HepG2 (cell line): ENCODE data around the gene SMTNL1. TPM values are rescaled to one million over a fixed set of nuclear protein-coding genes. Genes with fewer than 3 reads are reported as not detected.
A peak's percentile ranks its signal among the peaks of the same experiment; 100 is the strongest.

Experiments
- CHD4 ChIP-seq: fragments of 200-600 bp; sonication (generic); IDR thresholded peaks from 2 replicates; pipeline ENCODE4 v1.7.0; 2017; ENCODE audit warnings: mild to moderate bottlenecking, low read length, borderline replicate concordance
- FOXC1 ChIP-seq: sonication (generic); formaldehyde crosslinking; IDR thresholded peaks from 2 replicates; pipeline ENCODE4 v1.8.0; 2022; ENCODE audit warnings: mild to moderate bottlenecking, missing genetic modification reagents, borderline replicate concordance
- FOXO4 ChIP-seq: sonication (generic); formaldehyde crosslinking; conservative IDR thresholded peaks from 2 replicates; pipeline ENCODE4 v1.8.1; 2023; ENCODE audit warnings: missing genetic modification reagents
- GABPB1 ChIP-seq: IDR thresholded peaks from 2 replicates; pipeline ENCODE4 v1.6.1; 2016; ENCODE audit warnings: mild to moderate bottlenecking, missing genetic modification reagents, moderate library complexity, missing compliant biosample characterization
- HNRNPH1 ChIP-seq: fragments of 200-400 bp; formaldehyde crosslinking; optimal IDR thresholded peaks from 2 replicates; pipeline ENCODE3; 2017; ENCODE audit warnings: mild to moderate bottlenecking, low read depth, low read length
- KAT8 ChIP-seq: IDR thresholded peaks from 2 replicates; pipeline ENCODE4 v1.6.1; 2016; ENCODE audit warnings: missing genetic modification reagents, missing compliant biosample characterization
- KLF16 ChIP-seq, 2 experiments: sonication (generic) in 1 of 2; formaldehyde crosslinking in 1 of 2; IDR thresholded peaks; 2 replicates each; pipeline versions ENCODE4 v1.6.1 to v1.8.0; 2016 to 2023; ENCODE audit warnings: missing genetic modification reagents in 2 of 2, missing compliant biosample characterization in 1 of 2
- MBNL3 ChIP-seq: fragments of 250-450 bp; sonication (Bioruptor Pico); conservative IDR thresholded peaks from 2 replicates; pipeline ENCODE4 v1.8.0; 2022; ENCODE audit warnings: mild to moderate bottlenecking, inconsistent platforms
- MZF1 ChIP-seq: sonication (generic); formaldehyde crosslinking; IDR thresholded peaks from 2 replicates; pipeline ENCODE4 v1.8.1; 2023; ENCODE audit warnings: mild to moderate bottlenecking, missing genetic modification reagents, borderline replicate concordance
- POLR2G ChIP-seq: fragments of 200-400 bp; formaldehyde crosslinking; IDR thresholded peaks from 2 replicates; pipeline ENCODE4 v1.6.1; 2018; ENCODE audit warnings: mild to moderate bottlenecking, low read depth, low read length, moderate library complexity
- SNRNP70 ChIP-seq: fragments of 200-400 bp; formaldehyde crosslinking; IDR thresholded peaks from 2 replicates; pipeline ENCODE4 v1.6.1; 2017; ENCODE audit warnings: mild to moderate bottlenecking, low read depth, low read length, moderate library complexity
- TBP ChIP-seq: sonication (generic); formaldehyde crosslinking; IDR thresholded peaks from 2 replicates; pipeline ENCODE4 v1.5.0; 2020; ENCODE audit warnings: missing genetic modification reagents
- TEAD2 ChIP-seq: sonication (generic); formaldehyde crosslinking; IDR thresholded peaks from 2 replicates; pipeline ENCODE4 v1.9.0; 2021; ENCODE audit warnings: missing genetic modification reagents
- ZNF317 ChIP-seq: sonication (generic); formaldehyde crosslinking; IDR thresholded peaks from 2 replicates; pipeline ENCODE4 v1.5.0; 2020; ENCODE audit warnings: mild to moderate bottlenecking, missing genetic modification reagents
- ZNF430 ChIP-seq: sonication (generic); formaldehyde crosslinking; IDR thresholded peaks from 2 replicates; pipeline ENCODE4 v1.9.0; 2021; ENCODE audit warnings: mild to moderate bottlenecking, missing genetic modification reagents
- ZNF496 ChIP-seq: sonication (generic); formaldehyde crosslinking; IDR thresholded peaks from 2 replicates; pipeline ENCODE4 v1.8.1; 2023; ENCODE audit warnings: mild to moderate bottlenecking, moderate library complexity, missing genetic modification reagents; ENCODE audit not compliant: insufficient replicate concordance
- ZNF543 ChIP-seq: sonication (generic); formaldehyde crosslinking; IDR thresholded peaks from 2 replicates; pipeline ENCODE4 v1.4.0; 2020; ENCODE audit warnings: mild to moderate bottlenecking, missing genetic modification reagents
- polyA plus RNA-seq, 8 experiments: library from polyadenylated mRNA; depleted of rRNA in 3 of 8; stranded (reverse) in 7 of 8; unstranded in 1 of 8; fragments of >200 nt; fragmentation: Illumina TruSeq in 4 of 8; extraction: Trizol in 4 of 8; gene quantifications; 2 replicates each; pipeline versions ENCODE4 v1.2.1 to v1.2.3, GENCODE V29; 2011 to 2016; ENCODE audit warnings: low read depth in 4 of 8, missing spikeins in 1 of 8, mixed read lengths in 1 of 8; ENCODE audit not compliant: insufficient read depth in 1 of 8
- total RNA-seq, 5 experiments: library from RNA; depleted of rRNA; stranded (reverse); fragments of >200 nt; fragmentation: Illumina TruSeq; extraction: Trizol; gene quantifications; 2 replicates each; pipeline ENCODE4 v1.2.3, GENCODE V29; 2016; ENCODE audit warnings: low read depth in 1 of 5
- TF ChIP-seq, protein P1 (sequence below): sonication (generic); formaldehyde crosslinking; conservative IDR thresholded peaks from 2 replicates; pipeline ENCODE4 v1.8.0; 2022; ENCODE audit warnings: mild to moderate bottlenecking, moderate library complexity, missing genetic modification reagents
- TF ChIP-seq, protein P2 (sequence below): sonication (generic); formaldehyde crosslinking; IDR thresholded peaks from 2 replicates; pipeline ENCODE4 v1.5.0; 2020; ENCODE audit warnings: mild to moderate bottlenecking, missing genetic modification reagents, borderline replicate concordance

Gene SMTNL1
- total and polyA plus RNA-seq, 2 of the 13 experiments (the other 11 are each of a cell fraction or from before 2014, with no cell fraction given) = 0.04 TPM; not detected in 1

GRCh38 chr11:57514538-57515331 is 22.7 kb upstream of the SMTNL1 start (continued):
- TF ChIP-seq ZNF430 (CRISPR knock-in tag) (peak; percentile 59), POLR2G (peak; percentile 86), MZF1 (no peak), GABPB1 (CRISPR knock-in tag) (peak; percentile 64; the same call in 1 of the 2 replicates), CHD4 (peak; percentile 83), TBP (CRISPR knock-in tag) (no peak), ZNF543 (CRISPR knock-in tag) (no peak; the same call in none of the 2 replicates), SNRNP70 (no peak), ZNF496 (CRISPR knock-in tag) (no peak), KLF16 (CRISPR knock-in tag; IDR thresholded peaks at IDR 0.05) (no peak; a peak in 1 of 4 replicates), MBNL3 (CRISPR knock-in tag) (no peak), ZNF317 (CRISPR knock-in tag) (peak; percentile 74; the same call in 1 of the 2 replicates), HNRNPH1 (no peak), KAT8 (CRISPR knock-in tag) (no peak; the same call in 1 of the 2 replicates), TEAD2 (CRISPR knock-in tag) (no peak), FOXC1 (CRISPR knock-in tag) (peak; percentile 53; the same call in 1 of the 2 replicates), FOXO4 (CRISPR knock-in tag) (no peak)
- TF ChIP-seq, protein P1, sequence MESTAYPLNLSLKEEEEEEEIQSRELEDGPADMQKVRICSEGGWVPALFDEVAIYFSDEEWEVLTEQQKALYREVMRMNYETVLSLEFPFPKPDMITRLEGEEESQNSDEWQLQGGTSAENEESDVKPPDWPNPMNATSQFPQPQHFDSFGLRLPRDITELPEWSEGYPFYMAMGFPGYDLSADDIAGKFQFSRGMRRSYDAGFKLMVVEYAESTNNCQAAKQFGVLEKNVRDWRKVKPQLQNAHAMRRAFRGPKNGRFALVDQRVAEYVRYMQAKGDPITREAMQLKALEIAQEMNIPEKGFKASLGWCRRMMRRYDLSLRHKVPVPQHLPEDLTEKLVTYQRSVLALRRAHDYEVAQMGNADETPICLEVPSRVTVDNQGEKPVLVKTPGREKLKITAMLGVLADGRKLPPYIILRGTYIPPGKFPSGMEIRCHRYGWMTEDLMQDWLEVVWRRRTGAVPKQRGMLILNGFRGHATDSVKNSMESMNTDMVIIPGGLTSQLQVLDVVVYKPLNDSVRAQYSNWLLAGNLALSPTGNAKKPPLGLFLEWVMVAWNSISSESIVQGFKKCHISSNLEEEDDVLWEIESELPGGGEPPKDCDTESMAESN (CRISPR knock-in tag) = peak; percentile 26; the same call in 1 of the 2 replicates
- TF ChIP-seq, protein P2, sequence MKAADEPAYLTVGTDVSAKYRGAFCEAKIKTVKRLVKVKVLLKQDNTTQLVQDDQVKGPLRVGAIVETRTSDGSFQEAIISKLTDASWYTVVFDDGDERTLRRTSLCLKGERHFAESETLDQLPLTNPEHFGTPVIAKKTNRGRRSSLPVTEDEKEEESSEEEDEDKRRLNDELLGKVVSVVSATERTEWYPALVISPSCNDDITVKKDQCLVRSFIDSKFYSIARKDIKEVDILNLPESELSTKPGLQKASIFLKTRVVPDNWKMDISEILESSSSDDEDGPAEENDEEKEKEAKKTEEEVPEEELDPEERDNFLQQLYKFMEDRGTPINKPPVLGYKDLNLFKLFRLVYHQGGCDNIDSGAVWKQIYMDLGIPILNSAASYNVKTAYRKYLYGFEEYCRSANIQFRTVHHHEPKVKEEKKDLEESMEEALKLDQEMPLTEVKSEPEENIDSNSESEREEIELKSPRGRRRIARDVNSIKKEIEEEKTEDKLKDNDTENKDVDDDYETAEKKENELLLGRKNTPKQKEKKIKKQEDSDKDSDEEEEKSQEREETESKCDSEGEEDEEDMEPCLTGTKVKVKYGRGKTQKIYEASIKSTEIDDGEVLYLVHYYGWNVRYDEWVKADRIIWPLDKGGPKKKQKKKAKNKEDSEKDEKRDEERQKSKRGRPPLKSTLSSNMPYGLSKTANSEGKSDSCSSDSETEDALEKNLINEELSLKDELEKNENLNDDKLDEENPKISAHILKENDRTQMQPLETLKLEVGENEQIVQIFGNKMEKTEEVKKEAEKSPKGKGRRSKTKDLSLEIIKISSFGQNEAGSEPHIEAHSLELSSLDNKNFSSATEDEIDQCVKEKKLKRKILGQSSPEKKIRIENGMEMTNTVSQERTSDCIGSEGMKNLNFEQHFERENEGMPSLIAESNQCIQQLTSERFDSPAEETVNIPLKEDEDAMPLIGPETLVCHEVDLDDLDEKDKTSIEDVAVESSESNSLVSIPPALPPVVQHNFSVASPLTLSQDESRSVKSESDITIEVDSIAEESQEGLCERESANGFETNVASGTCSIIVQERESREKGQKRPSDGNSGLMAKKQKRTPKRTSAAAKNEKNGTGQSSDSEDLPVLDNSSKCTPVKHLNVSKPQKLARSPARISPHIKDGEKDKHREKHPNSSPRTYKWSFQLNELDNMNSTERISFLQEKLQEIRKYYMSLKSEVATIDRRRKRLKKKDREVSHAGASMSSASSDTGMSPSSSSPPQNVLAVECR (CRISPR knock-in tag) = peak; percentile 67; the same call in 1 of the 2 replicates
